ENCODE measurements around the gene ZNF195. TPM values are rescaled to one million over a fixed set of nuclear protein-coding genes. Genes with fewer than 3 reads are reported as not detected.

The ZNF195 gene
- total RNA-seq (2022; extraction: Qiagen RNA extraction): 18.6 to 24.2 TPM (median 19.4 TPM) in 5 replicates

DNA sequence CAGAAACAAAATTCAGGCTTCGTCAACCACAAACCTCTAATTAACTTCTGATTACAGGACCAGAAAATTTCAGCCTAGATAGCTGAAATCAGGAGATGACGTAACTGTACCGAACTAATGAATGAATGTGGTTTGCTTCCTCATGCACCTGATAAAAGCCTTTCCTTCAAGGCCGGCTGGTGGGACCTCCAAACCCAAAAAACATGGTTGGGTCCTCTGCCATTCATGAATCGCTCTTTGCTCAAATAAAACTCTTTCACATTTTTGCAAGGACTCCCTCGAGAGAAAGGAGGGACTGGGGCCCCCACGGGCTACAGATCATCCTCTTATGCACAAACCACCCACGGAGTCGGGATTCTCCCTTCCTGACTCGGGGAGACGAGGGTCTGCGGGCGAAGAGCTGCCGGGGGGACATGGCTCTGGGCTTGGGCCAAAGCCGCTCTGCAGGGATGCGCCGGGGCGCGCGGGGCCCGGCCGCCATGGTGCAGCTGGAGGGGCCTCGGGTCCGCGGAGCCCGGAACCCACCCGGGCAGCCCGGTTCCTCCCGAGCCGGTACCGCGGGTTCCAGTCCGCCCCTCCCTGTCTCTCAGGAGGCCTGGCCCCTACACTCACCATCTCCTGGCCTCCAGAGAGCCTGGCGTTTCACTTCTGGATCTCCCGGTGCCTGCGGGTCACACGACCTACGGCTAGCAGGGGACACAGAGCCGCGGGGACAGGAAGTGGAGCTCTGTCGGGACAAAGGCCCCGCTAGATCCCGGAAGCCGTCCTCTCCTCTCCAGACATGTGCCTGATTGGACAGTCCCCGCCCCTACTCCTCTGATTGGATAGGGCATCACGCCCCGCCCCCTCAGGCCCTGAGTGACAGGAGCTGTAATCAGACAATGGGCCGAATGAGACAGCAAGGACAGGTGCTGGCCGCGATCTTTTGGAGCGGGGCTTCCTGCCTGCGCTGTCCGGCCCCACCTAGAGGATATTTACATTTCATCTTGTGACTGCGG, at the start of gene ZNF195:
ZNF195 (minus strand) TSS at position 721 of the 998 bp plus-strand sequence; CDS start at position 615, 106 bp downstream.

Other genes with a start within 250 kb of the ZNF195 start
- 7.2 to 9.8 TPM (median 7.7 TPM) in 5 replicates for gene OSBPL5, start 213.8 kb downstream of the ZNF195 start, total RNA-seq (2022; extraction: Qiagen RNA extraction)
- gene MRGPRG, start 160.3 kb downstream of the ZNF195 start, total RNA-seq (2022; extraction: Qiagen RNA extraction): not detected in 5 replicates
- not detected in 5 replicates for gene MRGPRE, start 146.7 kb downstream of the ZNF195 start, total RNA-seq (2022; extraction: Qiagen RNA extraction)